ENCODE data around the gene LRRC49. TPM values are rescaled to one million over a fixed set of nuclear protein-coding genes. Genes with fewer than 3 reads are reported as not detected.

LRRC49 gene
- total RNA-seq, 2 donors from 2014 or later, result 9.8 to 13.3 TPM

DNA sequence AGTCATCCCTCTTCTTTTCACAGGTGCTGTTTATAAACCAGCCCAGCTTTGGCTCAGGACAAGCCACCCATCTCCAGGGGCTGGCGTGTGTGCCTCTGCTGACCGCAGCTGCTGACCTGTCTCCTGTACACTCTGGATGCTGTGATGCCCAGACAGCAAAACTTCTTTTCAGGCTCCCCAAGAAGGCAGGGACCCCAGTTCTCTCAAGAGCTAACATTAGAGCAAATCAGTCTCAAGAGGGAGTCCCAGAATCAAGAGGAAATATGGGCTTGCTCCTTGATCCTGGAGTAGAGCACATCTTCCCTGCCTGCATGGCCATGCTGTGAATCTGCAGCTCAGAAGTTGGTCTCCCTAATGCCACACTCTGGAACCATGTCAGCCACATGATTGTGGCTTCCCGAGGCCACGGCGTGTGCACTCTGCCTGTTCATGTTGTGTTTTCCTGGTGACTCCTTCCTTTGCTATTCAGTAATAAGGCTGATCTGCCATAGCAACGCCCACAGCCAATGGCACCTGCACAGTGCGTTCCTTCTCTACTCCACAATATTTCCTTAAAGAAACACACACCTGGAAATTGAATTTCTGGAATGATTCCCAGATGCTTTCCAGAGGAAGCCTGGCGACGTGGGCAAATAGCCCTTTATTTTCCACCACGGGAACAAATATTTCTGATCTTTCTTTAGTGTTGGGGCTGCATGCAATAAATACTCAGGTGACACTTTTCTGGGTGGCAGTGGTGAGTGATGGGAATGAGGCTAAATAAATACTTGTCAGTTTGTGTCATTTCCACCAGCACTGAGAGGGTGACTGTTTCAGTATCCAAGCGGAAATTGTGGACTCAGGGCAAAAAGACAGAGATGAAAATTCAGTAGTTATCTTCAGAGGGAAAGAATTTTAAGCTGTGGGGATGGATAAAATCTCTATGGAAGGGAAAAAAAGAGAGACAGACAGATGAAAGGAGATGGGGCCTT is 200.7 kb downstream of the LRRC49 start:
- Histone ChIP-seq H3K4me3 (no peak overlapping the region), H3K27ac (no peak overlapping the region), H3K9me3 (no peaks in the 10 kb centered on the region), H3K27me3 (replicated peaks; ENCODE audit: insufficient read depth) (no peaks in the 10 kb centered on the region), H3K4me1 (replicated peaks) (peaks cover 16% of the 10 kb centered on the region), H3K36me3 (no peaks in the 10 kb centered on the region)
- DNase-seq (ENCODE audit: low spot score), result peak; percentile 74
- TF ChIP-seq, protein P1, sequence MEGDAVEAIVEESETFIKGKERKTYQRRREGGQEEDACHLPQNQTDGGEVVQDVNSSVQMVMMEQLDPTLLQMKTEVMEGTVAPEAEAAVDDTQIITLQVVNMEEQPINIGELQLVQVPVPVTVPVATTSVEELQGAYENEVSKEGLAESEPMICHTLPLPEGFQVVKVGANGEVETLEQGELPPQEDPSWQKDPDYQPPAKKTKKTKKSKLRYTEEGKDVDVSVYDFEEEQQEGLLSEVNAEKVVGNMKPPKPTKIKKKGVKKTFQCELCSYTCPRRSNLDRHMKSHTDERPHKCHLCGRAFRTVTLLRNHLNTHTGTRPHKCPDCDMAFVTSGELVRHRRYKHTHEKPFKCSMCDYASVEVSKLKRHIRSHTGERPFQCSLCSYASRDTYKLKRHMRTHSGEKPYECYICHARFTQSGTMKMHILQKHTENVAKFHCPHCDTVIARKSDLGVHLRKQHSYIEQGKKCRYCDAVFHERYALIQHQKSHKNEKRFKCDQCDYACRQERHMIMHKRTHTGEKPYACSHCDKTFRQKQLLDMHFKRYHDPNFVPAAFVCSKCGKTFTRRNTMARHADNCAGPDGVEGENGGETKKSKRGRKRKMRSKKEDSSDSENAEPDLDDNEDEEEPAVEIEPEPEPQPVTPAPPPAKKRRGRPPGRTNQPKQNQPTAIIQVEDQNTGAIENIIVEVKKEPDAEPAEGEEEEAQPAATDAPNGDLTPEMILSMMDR (IDR thresholded peaks at IDR 0.05), result no peak
- TF ChIP-seq POLR2AphosphoS5 (IDR thresholded peaks at IDR 0.05) (peak; percentile 91), POLR2A (IDR thresholded peaks at IDR 0.05) (peak; percentile 51)
- intact Hi-C loops (cut with DNase I), result no loop called here
- 43% methylated on average over 11 of the region's 11 CpGs for WGBS

DNA sequence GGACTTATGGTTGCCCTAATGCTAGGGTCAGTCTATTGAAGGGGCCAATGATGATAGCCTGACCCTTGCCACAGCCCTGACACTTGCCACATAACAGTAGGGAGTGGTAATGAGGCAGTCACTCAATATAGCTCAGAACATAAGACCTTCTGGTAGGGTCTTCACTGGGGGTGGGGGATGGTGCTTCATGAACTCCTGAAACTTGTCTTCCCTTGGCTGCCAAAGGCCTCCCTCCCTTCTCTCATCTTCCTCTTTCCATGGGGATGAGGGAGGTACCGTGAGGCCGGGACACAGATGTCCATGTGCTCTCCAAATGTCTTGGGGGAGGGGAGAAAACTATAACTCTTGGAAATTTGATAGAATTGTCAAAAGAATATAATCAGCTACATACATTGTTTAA is 201.5 kb downstream of the LRRC49 start:
- no peak for DNase-seq (ENCODE audit: low spot score)
- Histone ChIP-seq H3K27ac (no peak overlapping the region), H3K4me3 (no peak overlapping the region), H3K9me3 (no peaks in the 10 kb centered on the region), H3K36me3 (no peaks in the 10 kb centered on the region), H3K4me1 (replicated peaks) (peaks cover 19% of the 10 kb centered on the region), H3K27me3 (replicated peaks; ENCODE audit: insufficient read depth) (no peaks in the 10 kb centered on the region)
- intact Hi-C loops (cut with DNase I), result no loop called here
- no peak for TF ChIP-seq POLR2AphosphoS5 (IDR thresholded peaks at IDR 0.05)
- 97% methylated on average over 2 of the region's 2 CpGs for WGBS

DNA sequence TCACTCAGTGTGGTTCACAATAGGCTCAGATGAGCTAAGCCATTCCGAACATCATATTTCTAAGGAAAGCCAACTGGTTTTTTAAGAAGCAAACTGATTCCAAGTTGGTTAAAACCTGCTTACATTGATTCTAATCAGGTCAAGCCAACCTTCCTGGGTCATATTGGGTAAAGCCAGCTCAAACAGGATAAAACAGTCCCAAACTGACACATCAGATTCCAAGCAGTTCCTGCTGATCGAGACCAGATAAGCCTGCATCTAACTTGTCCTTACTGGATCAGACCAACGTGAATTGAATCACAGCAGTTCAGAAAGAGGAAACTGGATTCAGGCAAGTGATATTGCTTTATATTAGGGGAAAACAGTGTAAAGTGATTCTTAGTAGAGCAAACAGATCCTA is 204.1 kb downstream of the LRRC49 start:
- peaks cover 19% of the 10 kb centered on the region for H3K4me1 ChIP-seq (replicated peaks)
- peak; percentile 72 for DNase-seq (ENCODE audit: low spot score)
- TF ChIP-seq POLR2AphosphoS5 (IDR thresholded peaks at IDR 0.05) (peak; percentile 91), POLR2A (IDR thresholded peaks at IDR 0.05) (no peak)
- H3K36me3 ChIP-seq, result no peaks in the 10 kb centered on the region
- H3K9me3 ChIP-seq, result no peaks in the 10 kb centered on the region
- no peaks in the 10 kb centered on the region for H3K27me3 ChIP-seq (replicated peaks; ENCODE audit: insufficient read depth)
- intact Hi-C loops (cut with DNase I), result no loop called here
- no peak overlapping the region for H3K4me3 ChIP-seq
- 16% methylated on average over 3 of the region's 3 CpGs for WGBS
- H3K27ac ChIP-seq, result peak overlapping the region; percentile 78 to 83

DNA sequence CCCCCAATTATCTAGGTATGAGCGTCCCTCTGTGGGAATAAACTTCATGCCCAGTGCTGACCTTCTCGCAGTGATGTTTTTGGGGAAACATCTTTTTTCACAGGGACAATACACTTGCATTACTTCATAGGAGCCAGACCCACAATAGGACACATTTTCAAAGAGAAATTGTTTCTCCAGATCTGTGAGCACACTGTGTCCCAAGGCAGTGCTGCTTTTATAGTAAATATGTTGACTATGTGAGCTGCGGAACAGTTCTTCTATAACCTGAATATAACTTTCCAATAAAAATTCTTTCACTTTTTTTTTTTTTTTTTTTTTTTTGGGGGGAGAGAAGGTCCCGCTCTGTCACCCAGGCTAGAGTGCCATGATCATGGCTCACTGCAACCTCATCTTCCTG is 205.3 kb downstream of the LRRC49 start:
- 48% methylated on average over 4 of the region's 4 CpGs for WGBS
- intact Hi-C loops (cut with DNase I), result no loop called here
- H3K36me3 ChIP-seq, result no peaks in the 10 kb centered on the region

DNA sequence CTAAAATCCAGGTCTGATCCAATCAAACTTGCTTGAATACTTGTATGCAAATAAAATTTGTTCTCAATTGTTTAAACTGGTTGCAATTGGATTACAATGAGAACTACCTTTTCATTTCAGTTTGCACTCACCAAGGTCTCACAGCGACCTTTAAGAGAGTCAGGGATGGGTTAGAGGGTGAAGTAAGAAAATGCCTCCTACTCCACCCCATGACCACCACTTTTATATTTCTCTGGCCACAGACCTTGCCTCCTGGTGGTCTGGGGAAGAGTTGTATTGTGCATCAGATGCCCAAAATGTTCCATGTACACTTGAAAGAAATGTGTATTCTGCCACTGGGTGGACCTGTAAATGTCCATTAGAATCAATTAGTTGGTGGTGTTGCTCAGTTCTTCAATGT is 206.3 kb downstream of the LRRC49 start:
- 65% methylated on average over 1 of the region's 1 CpG for WGBS
- Histone ChIP-seq H3K4me1 (replicated peaks) (peaks cover 16% of the 10 kb centered on the region), H3K27ac (peak overlapping the region in 1 of 2 donors; percentile 78), H3K27me3 (replicated peaks; ENCODE audit: insufficient read depth) (no peaks in the 10 kb centered on the region), H3K9me3 (no peaks in the 10 kb centered on the region), H3K36me3 (no peaks in the 10 kb centered on the region), H3K4me3 (no peak overlapping the region)
- intact Hi-C loops (cut with DNase I), result no loop called here
- DNase-seq (ENCODE audit: low spot score), result no peak
- TF ChIP-seq POLR2A (IDR thresholded peaks at IDR 0.05) (no peak), POLR2AphosphoS5 (IDR thresholded peaks at IDR 0.05) (no peak)
- TF ChIP-seq, protein P1 (IDR thresholded peaks at IDR 0.05), result no peak

More for the DNA sequence above, 205.3 kb downstream of the LRRC49 start:
- Histone ChIP-seq H3K4me1 (replicated peaks) (peaks cover 19% of the 10 kb centered on the region), H3K27ac (peak overlapping the region; percentile 78 to 83), H3K9me3 (no peaks in the 10 kb centered on the region), H3K27me3 (replicated peaks; ENCODE audit: insufficient read depth) (no peaks in the 10 kb centered on the region), H3K4me3 (no peak overlapping the region)
- DNase-seq (ENCODE audit: low spot score), result peak; percentile 76
- TF ChIP-seq POLR2AphosphoS5 (IDR thresholded peaks at IDR 0.05) (peak; percentile 90), POLR2A (IDR thresholded peaks at IDR 0.05) (no peak)

Other genes starting within 250 kb of the LRRC49 start
- 10 to 100 TPM; 16.3 to 35.2 TPM for gene UACA, start 129.3 kb upstream of the LRRC49 start, total RNA-seq
- gene LARP6, start 38.7 kb upstream of the LRRC49 start, total RNA-seq, result 10 to 100 TPM; 24.6 to 43.3 TPM
- gene THAP10, start 393 bp upstream of the LRRC49 start, total RNA-seq, result 1 to 10 TPM; 3.2 to 6.6 TPM
- gene THSD4, start 222.6 kb downstream of the LRRC49 start, total RNA-seq, result 100 to 1,000 TPM in 1 of 2 donors, 10 to 100 TPM in 1; 84.1 to 223 TPM